ENCODE results near the gene CLSTN2. TPM values are rescaled to one million over a fixed set of nuclear protein-coding genes. Genes with fewer than 3 reads are reported as not detected.

Gene CLSTN2
- total and polyA plus RNA-seq, 2 of the 4 experiments (the other 2 are of a cell fraction): under 0.01 to 0.07 TPM

DNA sequence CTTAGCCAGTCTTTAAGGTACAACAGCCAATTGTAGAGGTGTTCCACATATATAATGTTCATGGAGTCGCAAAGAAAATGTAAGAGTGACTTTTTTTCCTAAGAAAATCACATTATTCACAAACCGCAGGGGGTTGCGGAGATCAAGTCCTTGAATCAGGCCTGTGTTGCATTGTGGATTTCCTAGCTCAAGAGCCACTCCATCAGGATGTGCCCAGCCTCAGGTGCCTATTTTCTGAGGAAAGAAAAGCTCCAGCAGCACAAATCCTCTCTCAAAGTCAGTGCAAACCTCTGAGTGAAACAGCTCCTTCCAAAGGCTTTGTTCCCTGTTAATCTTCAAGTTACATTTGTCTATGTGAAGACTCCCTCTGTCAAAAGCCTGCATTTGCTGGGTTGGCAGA is 349.4 kb downstream of the CLSTN2 start:
- dilution Hi-C loops (cut with HindIII; ENCODE audit: low sequenced_read_pairs, unreplicated experiment): no loop called here
- H3K27ac ChIP-seq (ENCODE audit: insufficient read depth, low read length): no peak overlapping the region
- no peak overlapping the region for H3K4me3 ChIP-seq (ENCODE audit: insufficient read depth, low read depth, low read length)
- H3K56ac ChIP-seq (ENCODE audit: extremely low read depth, insufficient read depth, low read length): no peak overlapping the region
- no peak overlapping the region for H3K9ac ChIP-seq (ENCODE audit: low read depth, low read length)
- no peak overlapping the region for H2BK120ac ChIP-seq (ENCODE audit: low read depth, low read length)
- intact Hi-C loops (cut with micrococcal nuclease): no loop called here
- no peaks in the 10 kb centered on the region for H3K4me1 ChIP-seq (ENCODE audit: control insufficient read depth, insufficient read depth, low read length)
- no peak overlapping the region for H2BK5ac ChIP-seq (ENCODE audit: low read depth, low read length, poor library complexity, severe bottlenecking)
- no peak overlapping the region for H3K14ac ChIP-seq (replicated peaks; ENCODE audit: low read depth, low read length)
- H4K20me1 ChIP-seq (ENCODE audit: insufficient read depth, low read length): no peaks in the 10 kb centered on the region
- H4K5ac ChIP-seq (ENCODE audit: low read depth, low read length): no peak overlapping the region
- no peak for ATAC-seq (ENCODE audit: low read depth)
- H3K27me3 ChIP-seq (ENCODE audit: control insufficient read depth, insufficient read depth, low read length): no peaks in the 10 kb centered on the region
- no peak overlapping the region for H2AK5ac ChIP-seq (ENCODE audit: low read depth, low read length)
- DNase-seq: no peak
- H3K18ac ChIP-seq (ENCODE audit: low read depth, low read length): no peak overlapping the region
- TF ChIP-seq BHLHE40 (IDR thresholded peaks at IDR 0.05; ENCODE audit: low read depth, low read length): no peak
- TF ChIP-seq MAZ (IDR thresholded peaks at IDR 0.05; ENCODE audit: borderline replicate concordance, low read depth, low read length): no peak
- TF ChIP-seq NFE2L2 (IDR thresholded peaks at IDR 0.05; ENCODE audit: low read depth, low read length): no peak
- TF ChIP-seq MAFK (IDR thresholded peaks at IDR 0.05; ENCODE audit: low read depth, low read length): no peak
- TF ChIP-seq, protein P1, sequence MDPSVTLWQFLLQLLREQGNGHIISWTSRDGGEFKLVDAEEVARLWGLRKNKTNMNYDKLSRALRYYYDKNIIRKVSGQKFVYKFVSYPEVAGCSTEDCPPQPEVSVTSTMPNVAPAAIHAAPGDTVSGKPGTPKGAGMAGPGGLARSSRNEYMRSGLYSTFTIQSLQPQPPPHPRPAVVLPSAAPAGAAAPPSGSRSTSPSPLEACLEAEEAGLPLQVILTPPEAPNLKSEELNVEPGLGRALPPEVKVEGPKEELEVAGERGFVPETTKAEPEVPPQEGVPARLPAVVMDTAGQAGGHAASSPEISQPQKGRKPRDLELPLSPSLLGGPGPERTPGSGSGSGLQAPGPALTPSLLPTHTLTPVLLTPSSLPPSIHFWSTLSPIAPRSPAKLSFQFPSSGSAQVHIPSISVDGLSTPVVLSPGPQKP (IDR thresholded peaks at IDR 0.05; ENCODE audit: borderline replicate concordance, low read depth, low read length): no peak
- no peak for TF ChIP-seq RFX5 (IDR thresholded peaks at IDR 0.05; ENCODE audit: low read depth, low read length)
- TF ChIP-seq RCOR1 (IDR thresholded peaks at IDR 0.05; ENCODE audit: insufficient replicate concordance, low read length): no peak
- no peak for TF ChIP-seq RAD21 (IDR thresholded peaks at IDR 0.05; ENCODE audit: low read length)
- TF ChIP-seq, protein P2, sequence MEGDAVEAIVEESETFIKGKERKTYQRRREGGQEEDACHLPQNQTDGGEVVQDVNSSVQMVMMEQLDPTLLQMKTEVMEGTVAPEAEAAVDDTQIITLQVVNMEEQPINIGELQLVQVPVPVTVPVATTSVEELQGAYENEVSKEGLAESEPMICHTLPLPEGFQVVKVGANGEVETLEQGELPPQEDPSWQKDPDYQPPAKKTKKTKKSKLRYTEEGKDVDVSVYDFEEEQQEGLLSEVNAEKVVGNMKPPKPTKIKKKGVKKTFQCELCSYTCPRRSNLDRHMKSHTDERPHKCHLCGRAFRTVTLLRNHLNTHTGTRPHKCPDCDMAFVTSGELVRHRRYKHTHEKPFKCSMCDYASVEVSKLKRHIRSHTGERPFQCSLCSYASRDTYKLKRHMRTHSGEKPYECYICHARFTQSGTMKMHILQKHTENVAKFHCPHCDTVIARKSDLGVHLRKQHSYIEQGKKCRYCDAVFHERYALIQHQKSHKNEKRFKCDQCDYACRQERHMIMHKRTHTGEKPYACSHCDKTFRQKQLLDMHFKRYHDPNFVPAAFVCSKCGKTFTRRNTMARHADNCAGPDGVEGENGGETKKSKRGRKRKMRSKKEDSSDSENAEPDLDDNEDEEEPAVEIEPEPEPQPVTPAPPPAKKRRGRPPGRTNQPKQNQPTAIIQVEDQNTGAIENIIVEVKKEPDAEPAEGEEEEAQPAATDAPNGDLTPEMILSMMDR (conservative IDR thresholded peaks at IDR 0.05; ENCODE audit: low read depth, low read length): no peak
- TF ChIP-seq, protein P3, sequence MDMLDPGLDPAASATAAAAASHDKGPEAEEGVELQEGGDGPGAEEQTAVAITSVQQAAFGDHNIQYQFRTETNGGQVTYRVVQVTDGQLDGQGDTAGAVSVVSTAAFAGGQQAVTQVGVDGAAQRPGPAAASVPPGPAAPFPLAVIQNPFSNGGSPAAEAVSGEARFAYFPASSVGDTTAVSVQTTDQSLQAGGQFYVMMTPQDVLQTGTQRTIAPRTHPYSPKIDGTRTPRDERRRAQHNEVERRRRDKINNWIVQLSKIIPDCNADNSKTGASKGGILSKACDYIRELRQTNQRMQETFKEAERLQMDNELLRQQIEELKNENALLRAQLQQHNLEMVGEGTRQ (IDR thresholded peaks at IDR 0.05; ENCODE audit: low read depth, low read length): no peak
- TF ChIP-seq CEBPB (IDR thresholded peaks at IDR 0.05; ENCODE audit: low read depth, low read length): no peak
- no peak overlapping the region for H2BK15ac ChIP-seq (ENCODE audit: low read depth, low read length)
- H3K23ac ChIP-seq (ENCODE audit: low read depth, low read length): no peak overlapping the region
- no peak overlapping the region for H3K4ac ChIP-seq (ENCODE audit: low read depth, low read length)
- no peak overlapping the region for H4K8ac ChIP-seq (ENCODE audit: low read depth in 2 of 2, low read length in 2 of 2)
- H2AK9ac ChIP-seq (replicated peaks; ENCODE audit: low read depth, low read length, poor library complexity): no peak overlapping the region
- ChIA-PET POLR2A (ENCODE audit: unreplicated experiment) (no interaction called here), CTCF (interaction anchor here (1.0 kb wide), 1 partner anchor 133 kb away, joined by 3 read pairs; no protein-coding TSS in a partner anchor)
- no peak overlapping the region for H4K91ac ChIP-seq (ENCODE audit: insufficient read depth, low read depth, low read length)
- H3K79me1 ChIP-seq (ENCODE audit: low read depth in 1 of 2, low read length in 2 of 2): no peaks in the 10 kb centered on the region
- BruUV-seq (replicated peaks): no TSS peak
- in situ Hi-C loops (cut with MboI; ENCODE audit: low sequenced_read_pairs): no loop called here
- no peak overlapping the region for H2BK20ac ChIP-seq (ENCODE audit: low read depth, low read length)
- no CpG with 5 or more reads among the region's 3 CpGs for WGBS, 2 experiments (ENCODE audit: extremely low coverage in 2 of 2, insufficient read length in 1 of 2)
- H2AFZ ChIP-seq (replicated peaks; ENCODE audit: low read length, poor library complexity): no peak overlapping the region
- no peak overlapping the region for H3K4me2 ChIP-seq (ENCODE audit: low read depth, low read length)
- no peaks in the 10 kb centered on the region for H3K9me1 ChIP-seq (ENCODE audit: insufficient read depth, low read length)
- no peaks in the 10 kb centered on the region for H3K9me3 ChIP-seq (ENCODE audit: control insufficient read depth, insufficient read depth, low read length)
- H3K36me3 ChIP-seq (ENCODE audit: control insufficient read depth, insufficient read depth, low read length): no peaks in the 10 kb centered on the region

Measured in IMR-90 (cell line).